HL-60 (cell line): Measurements from ENCODE around the gene PNLDC1.

Experiments
- DNase-seq, 2 experiments: peaks; one replicate each; pipeline ENCODE4 v3.0.0-alpha.2; 2010 to 2020; ENCODE audit warnings: low read depth in 1 of 2, low spot score in 1 of 2
- H3K27ac ChIP-seq: fragments of 250-450 bp; sonication (Bioruptor Pico); replicated peaks from 2 replicates; pipeline ENCODE4 v1.5.1; 2020; ENCODE audit warnings: mild to moderate bottlenecking, moderate library complexity
- H3K27me3 ChIP-seq: fragments of 250-450 bp; sonication (Bioruptor Pico); 2 replicates; pipeline ENCODE4 v1.5.1; 2021; ENCODE audit warnings: mild to moderate bottlenecking, moderate library complexity; ENCODE audit not compliant: insufficient read depth, poor library complexity, severe bottlenecking
- H3K4me3 ChIP-seq: replicated peaks from 2 replicates; pipeline ENCODE4 v1.5.1; 2011; ENCODE audit warnings: mild to moderate bottlenecking, control low read depth, low read length; ENCODE audit not compliant: insufficient read depth
- GABPA ChIP-seq: IDR thresholded peaks from 2 replicates; pipeline ENCODE4 v1.6.1; 2012; ENCODE audit warnings: low read depth
- POLR2AphosphoS5 ChIP-seq: IDR thresholded peaks from 2 replicates; pipeline ENCODE4 v1.6.1; 2012; ENCODE audit warnings: low read depth
- SPI1 ChIP-seq: IDR thresholded peaks from 2 replicates; pipeline ENCODE4 v1.6.1; 2012; ENCODE audit warnings: low read depth, mild to moderate bottlenecking, borderline replicate concordance
- TF ChIP-seq, protein P1 (sequence below): IDR thresholded peaks from one replicate; pipeline ENCODE4 v1.5.1; 2011; ENCODE audit warnings: low read length, control low read depth, inconsistent platforms; ENCODE audit not compliant: insufficient read depth
- TF ChIP-seq, protein P2 (sequence below): IDR thresholded peaks from 2 replicates; pipeline ENCODE4 v1.6.1; 2012; ENCODE audit warnings: low read depth; ENCODE audit not compliant: insufficient replicate concordance

Gene PNLDC1

DNA sequence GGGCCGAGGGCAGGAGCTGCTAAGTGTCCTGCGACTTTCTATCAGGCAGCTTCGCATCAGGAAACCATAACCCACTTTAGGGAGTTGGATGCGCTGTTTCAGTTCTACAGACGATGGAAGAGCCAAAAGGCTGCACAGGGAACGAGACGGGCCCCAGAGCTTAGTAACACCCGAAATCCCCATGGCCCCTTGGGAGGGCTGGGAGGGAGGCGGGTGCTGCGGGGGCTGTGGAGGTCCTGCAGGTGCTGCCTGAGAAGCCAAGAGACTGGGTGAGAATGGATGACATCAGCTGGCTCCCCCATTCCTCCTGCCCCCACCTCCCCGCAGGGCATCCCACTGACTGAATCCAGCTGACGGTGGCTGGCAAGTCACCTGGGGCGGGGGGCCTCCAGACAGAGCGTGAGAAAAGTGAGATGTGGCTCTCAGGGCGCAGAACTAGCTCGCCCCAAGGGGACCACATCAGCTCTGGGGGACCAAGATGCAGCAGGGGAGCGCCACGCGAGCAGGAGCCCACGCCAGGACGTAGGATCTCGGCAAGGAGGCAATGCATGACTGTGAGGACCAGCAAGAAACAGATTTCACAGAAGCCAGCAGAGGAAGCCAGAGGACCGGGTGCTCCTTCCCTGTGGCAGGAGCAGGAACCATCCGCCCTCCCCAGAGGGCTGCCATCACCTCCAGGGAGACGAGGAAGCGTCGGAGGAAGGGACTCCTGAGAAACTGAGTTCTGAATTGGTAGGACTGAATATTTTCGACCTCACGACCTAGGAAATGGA lies 36.8 kb downstream of the PNLDC1 start:
- DNase-seq = no peak
- TF ChIP-seq SPI1 = no peak
- TF ChIP-seq, protein P1, sequence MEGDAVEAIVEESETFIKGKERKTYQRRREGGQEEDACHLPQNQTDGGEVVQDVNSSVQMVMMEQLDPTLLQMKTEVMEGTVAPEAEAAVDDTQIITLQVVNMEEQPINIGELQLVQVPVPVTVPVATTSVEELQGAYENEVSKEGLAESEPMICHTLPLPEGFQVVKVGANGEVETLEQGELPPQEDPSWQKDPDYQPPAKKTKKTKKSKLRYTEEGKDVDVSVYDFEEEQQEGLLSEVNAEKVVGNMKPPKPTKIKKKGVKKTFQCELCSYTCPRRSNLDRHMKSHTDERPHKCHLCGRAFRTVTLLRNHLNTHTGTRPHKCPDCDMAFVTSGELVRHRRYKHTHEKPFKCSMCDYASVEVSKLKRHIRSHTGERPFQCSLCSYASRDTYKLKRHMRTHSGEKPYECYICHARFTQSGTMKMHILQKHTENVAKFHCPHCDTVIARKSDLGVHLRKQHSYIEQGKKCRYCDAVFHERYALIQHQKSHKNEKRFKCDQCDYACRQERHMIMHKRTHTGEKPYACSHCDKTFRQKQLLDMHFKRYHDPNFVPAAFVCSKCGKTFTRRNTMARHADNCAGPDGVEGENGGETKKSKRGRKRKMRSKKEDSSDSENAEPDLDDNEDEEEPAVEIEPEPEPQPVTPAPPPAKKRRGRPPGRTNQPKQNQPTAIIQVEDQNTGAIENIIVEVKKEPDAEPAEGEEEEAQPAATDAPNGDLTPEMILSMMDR = no peak
- TF ChIP-seq, protein P2, sequence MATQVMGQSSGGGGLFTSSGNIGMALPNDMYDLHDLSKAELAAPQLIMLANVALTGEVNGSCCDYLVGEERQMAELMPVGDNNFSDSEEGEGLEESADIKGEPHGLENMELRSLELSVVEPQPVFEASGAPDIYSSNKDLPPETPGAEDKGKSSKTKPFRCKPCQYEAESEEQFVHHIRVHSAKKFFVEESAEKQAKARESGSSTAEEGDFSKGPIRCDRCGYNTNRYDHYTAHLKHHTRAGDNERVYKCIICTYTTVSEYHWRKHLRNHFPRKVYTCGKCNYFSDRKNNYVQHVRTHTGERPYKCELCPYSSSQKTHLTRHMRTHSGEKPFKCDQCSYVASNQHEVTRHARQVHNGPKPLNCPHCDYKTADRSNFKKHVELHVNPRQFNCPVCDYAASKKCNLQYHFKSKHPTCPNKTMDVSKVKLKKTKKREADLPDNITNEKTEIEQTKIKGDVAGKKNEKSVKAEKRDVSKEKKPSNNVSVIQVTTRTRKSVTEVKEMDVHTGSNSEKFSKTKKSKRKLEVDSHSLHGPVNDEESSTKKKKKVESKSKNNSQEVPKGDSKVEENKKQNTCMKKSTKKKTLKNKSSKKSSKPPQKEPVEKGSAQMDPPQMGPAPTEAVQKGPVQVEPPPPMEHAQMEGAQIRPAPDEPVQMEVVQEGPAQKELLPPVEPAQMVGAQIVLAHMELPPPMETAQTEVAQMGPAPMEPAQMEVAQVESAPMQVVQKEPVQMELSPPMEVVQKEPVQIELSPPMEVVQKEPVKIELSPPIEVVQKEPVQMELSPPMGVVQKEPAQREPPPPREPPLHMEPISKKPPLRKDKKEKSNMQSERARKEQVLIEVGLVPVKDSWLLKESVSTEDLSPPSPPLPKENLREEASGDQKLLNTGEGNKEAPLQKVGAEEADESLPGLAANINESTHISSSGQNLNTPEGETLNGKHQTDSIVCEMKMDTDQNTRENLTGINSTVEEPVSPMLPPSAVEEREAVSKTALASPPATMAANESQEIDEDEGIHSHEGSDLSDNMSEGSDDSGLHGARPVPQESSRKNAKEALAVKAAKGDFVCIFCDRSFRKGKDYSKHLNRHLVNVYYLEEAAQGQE = no peak
- no peak for TF ChIP-seq GABPA
- no peak overlapping the region for H3K27ac ChIP-seq
- no peak overlapping the region for H3K4me3 ChIP-seq
- H3K27me3 ChIP-seq = no peaks in the 10 kb centered on the region

DNA sequence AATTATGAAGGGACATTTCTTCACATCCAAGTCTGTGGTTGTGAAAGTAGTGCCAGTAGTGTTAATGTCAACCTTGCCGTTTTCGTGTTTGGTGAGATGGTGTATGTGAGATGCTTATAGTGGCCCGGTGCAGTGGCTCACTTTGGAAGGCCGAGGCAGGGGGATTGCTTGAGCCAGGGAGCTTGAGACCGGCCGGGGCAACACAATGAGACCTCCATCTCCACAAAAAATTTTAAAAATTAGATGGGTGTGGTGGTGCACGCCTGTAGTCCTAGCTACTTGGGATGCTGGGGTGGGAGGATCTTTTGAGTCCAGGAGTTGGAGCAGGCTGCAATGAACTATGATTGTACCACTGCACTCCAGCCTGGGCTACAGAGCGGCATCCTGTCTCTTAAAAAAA lies 37.4 kb downstream of the PNLDC1 start:
- Histone ChIP-seq H3K27me3 (no peaks in the 10 kb centered on the region), H3K4me3 (no peak overlapping the region), H3K27ac (no peak overlapping the region)
- DNase-seq = no peak
- TF ChIP-seq SPI1 = no peak
- TF ChIP-seq, protein P1 = no peak

DNA sequence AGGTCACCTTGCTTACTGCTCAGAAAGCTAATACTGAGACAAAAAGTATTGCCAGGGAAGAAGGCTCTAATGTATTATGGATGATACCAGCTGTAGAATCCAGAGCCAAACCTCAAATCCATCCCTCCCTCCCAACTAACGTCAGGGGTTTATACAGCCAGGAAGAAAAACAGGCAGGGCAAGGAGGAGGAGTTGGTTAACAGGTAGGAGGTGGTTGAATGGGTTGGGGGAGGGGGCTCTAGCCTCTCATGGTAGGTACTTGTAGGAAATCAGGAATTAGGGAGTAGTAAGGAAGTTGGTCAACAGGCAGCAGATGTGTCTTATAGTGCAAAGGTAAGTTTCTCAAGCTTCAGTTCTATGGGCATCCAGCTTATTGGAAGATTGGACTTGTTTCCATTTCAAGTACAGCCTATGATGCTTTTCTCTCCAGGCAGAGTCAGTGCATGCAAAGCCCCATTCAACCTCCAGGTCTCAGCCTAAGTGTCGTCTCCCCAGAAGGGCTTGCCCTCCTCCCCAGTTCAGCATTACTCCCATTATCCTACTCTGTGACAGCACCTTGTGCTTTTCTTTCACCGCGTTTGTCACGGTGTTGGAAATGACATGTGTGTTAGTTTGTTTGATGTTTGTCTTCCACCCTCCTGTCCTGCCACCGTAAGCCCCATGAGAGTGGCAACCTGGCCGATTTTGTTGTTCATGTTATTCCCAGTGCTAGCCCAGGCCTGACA lies 38.1 kb downstream of the PNLDC1 start:
- Histone ChIP-seq H3K4me3 (no peak overlapping the region), H3K27me3 (no peaks in the 10 kb centered on the region), H3K27ac (no peak overlapping the region)
- no peak for DNase-seq
- no peak for TF ChIP-seq POLR2AphosphoS5
- TF ChIP-seq, protein P2 = no peak
- no peak for TF ChIP-seq GABPA
- TF ChIP-seq, protein P1 = no peak
- TF ChIP-seq SPI1 = no peak

DNA sequence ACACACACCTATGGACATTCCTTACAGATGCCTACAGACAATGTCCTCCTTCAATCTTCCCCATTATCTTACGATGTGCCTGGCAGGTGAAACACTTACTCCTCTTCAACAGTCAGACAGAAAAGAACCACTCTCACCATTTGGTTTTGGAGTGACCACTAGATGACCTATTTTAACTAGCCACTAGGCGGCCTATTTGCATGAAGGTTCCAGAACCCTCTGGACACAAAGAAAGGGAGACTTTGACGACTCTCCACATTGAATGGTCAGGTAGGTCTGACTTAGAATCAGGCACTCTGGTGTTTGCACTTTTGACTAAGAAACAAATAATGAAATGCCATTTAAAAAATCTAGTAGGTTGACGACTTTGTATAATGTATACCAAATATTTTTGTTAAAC lies 42.0 kb downstream of the PNLDC1 start:
- Histone ChIP-seq H3K4me3 (no peak overlapping the region), H3K27ac (0 out of 2 replicates have a peak overlapping the region, but pooled peaks have one; percentile 18), H3K27me3 (no peaks in the 10 kb centered on the region)
- DNase-seq = no peak
- no peak for TF ChIP-seq GABPA
- TF ChIP-seq POLR2AphosphoS5 = no peak
- TF ChIP-seq, protein P2 = no peak
- TF ChIP-seq, protein P1 = no peak
- TF ChIP-seq SPI1 = no peak
